ENCODE measurements around the gene IL10. TPM values are rescaled to one million over a fixed set of nuclear protein-coding genes. Genes with fewer than 3 reads are reported as not detected.

IL10 gene
- total RNA-seq, 2 experiments from 2014 or later, result not detected

- POLR2A ChIA-PET, result interaction anchor here (1.1 kb wide), 1 partner anchor 49 kb away, joined by 5 read pairs; no protein-coding TSS in a partner anchor
- no TSS peak for BruUV-seq (replicated peaks)
- H3K79me2 ChIP-seq (ENCODE audit: insufficient read depth, low read depth, low read length), result no peaks in the 10 kb centered on the region
- no peaks in the 10 kb centered on the region for H4K20me1 ChIP-seq (ENCODE audit: insufficient read depth, low read length)
- CTCF ChIA-PET (ENCODE audit: unreplicated experiment), result interaction anchor here (0.9 kb wide), 1 partner anchor 38 kb away, joined by 3 read pairs; no protein-coding TSS in a partner anchor
- intact Hi-C loops (cut with micrococcal nuclease; ENCODE audit: unreplicated experiment), result no loop called here
- H3K36me3 ChIP-seq (ENCODE audit: insufficient read depth, low read length), result no peaks in the 10 kb centered on the region
- peaks cover 7% of the 10 kb centered on the region for H3K4me1 ChIP-seq (ENCODE audit: insufficient read depth, low read length, poor library complexity, severe bottlenecking)
- no peak for DNase-seq (ENCODE audit: low spot score)
- H3K27ac ChIP-seq (ENCODE audit: low read depth, low read length, poor library complexity, severe bottlenecking), result no peak overlapping the region
- H3K9me2 ChIP-seq (ENCODE audit: insufficient read depth, low read length), result no peaks in the 10 kb centered on the region
- no peak overlapping the region for H2AFZ ChIP-seq (ENCODE audit: low read length)
- TF ChIP-seq CTCF (conservative IDR thresholded peaks at IDR 0.05; ENCODE audit: low read length), result no peak
- no peak overlapping the region for H3K4me3 ChIP-seq (ENCODE audit: low read depth, low read length, poor library complexity, severe bottlenecking)
- no peaks in the 10 kb centered on the region for H3K9me3 ChIP-seq (ENCODE audit: low read length)
- H3K4me2 ChIP-seq (ENCODE audit: low read length), result no peak overlapping the region
Observed at GRCh38 chr1:206794294-206794908, 22.1 kb upstream of the IL10 start.

- Histone ChIP-seq H4K20me1 (ENCODE audit: insufficient read depth, low read length) (no peaks in the 10 kb centered on the region), H3K9me3 (ENCODE audit: low read length) (no peaks in the 10 kb centered on the region), H3K4me2 (ENCODE audit: low read length) (no peak overlapping the region), H3K9me2 (ENCODE audit: insufficient read depth, low read length) (no peaks in the 10 kb centered on the region), H2AFZ (ENCODE audit: low read length) (no peak overlapping the region), H3K4me3 (ENCODE audit: low read depth, low read length, poor library complexity, severe bottlenecking) (no peak overlapping the region), H3K36me3 (ENCODE audit: insufficient read depth, low read length) (no peaks in the 10 kb centered on the region), H3K4me1 (ENCODE audit: insufficient read depth, low read length, poor library complexity, severe bottlenecking) (peaks cover 7% of the 10 kb centered on the region), H3K79me2 (ENCODE audit: insufficient read depth, low read depth, low read length) (no peaks in the 10 kb centered on the region), H3K27ac (ENCODE audit: low read depth, low read length, poor library complexity, severe bottlenecking) (no peak overlapping the region)
- ChIA-PET CTCF (ENCODE audit: unreplicated experiment) (no interaction called here), POLR2A (no interaction called here)
- intact Hi-C loops (cut with micrococcal nuclease; ENCODE audit: unreplicated experiment), result no loop called here
- no peak for DNase-seq (ENCODE audit: low spot score)
- TF ChIP-seq CTCF (conservative IDR thresholded peaks at IDR 0.05; ENCODE audit: low read length), result no peak
- no peak for TF ChIP-seq EZH2phosphoT487 (IDR thresholded peaks at IDR 0.05; ENCODE audit: borderline replicate concordance, low read depth, low read length)
- no TSS peak for BruUV-seq (replicated peaks)
Observed at GRCh38 chr1:206793620-206794019, 21.3 kb upstream of the IL10 start.

GRCh38 chr1:206792939-206793607 is 20.8 kb upstream of the IL10 start:
- ChIA-PET POLR2A (interaction anchor here (0.6 to 0.7 kb wide), 2 partner anchors 9 to 544 kb away, joined by 3 read pairs; no protein-coding TSS in a partner anchor), CTCF (ENCODE audit: unreplicated experiment) (no interaction called here)
- BruUV-seq (replicated peaks), result no TSS peak
- no peak for DNase-seq (ENCODE audit: low spot score)
- Histone ChIP-seq H2AFZ (ENCODE audit: low read length) (no peak overlapping the region), H3K9me2 (ENCODE audit: insufficient read depth, low read length) (no peaks in the 10 kb centered on the region), H3K36me3 (ENCODE audit: insufficient read depth, low read length) (no peaks in the 10 kb centered on the region), H3K27ac (ENCODE audit: low read depth, low read length, poor library complexity, severe bottlenecking) (no peak overlapping the region), H3K9me3 (ENCODE audit: low read length) (no peaks in the 10 kb centered on the region), H4K20me1 (ENCODE audit: insufficient read depth, low read length) (no peaks in the 10 kb centered on the region), H3K4me1 (ENCODE audit: insufficient read depth, low read length, poor library complexity, severe bottlenecking) (peaks cover 7% of the 10 kb centered on the region), H3K4me3 (ENCODE audit: low read depth, low read length, poor library complexity, severe bottlenecking) (no peak overlapping the region), H3K4me2 (ENCODE audit: low read length) (no peak overlapping the region), H3K79me2 (ENCODE audit: insufficient read depth, low read depth, low read length) (no peaks in the 10 kb centered on the region)
- no peak for TF ChIP-seq EZH2phosphoT487 (IDR thresholded peaks at IDR 0.05; ENCODE audit: borderline replicate concordance, low read depth, low read length)
- no peak for TF ChIP-seq CTCF (conservative IDR thresholded peaks at IDR 0.05; ENCODE audit: low read length)
- intact Hi-C loops (cut with micrococcal nuclease; ENCODE audit: unreplicated experiment), result no loop called here
